Heart left ventricle (tissue), 16 donors: Measurements from ENCODE around the gene INSM2. TPM values are rescaled to one million over a fixed set of nuclear protein-coding genes. Genes with fewer than 3 reads are reported as not detected.

Experiments
- ATAC-seq, 4 donors: fragments of 200-7000 bp; cut with Tn5 transposase; one replicate each; pipeline ENCODE4 v1.9.1; 2020 to 2022; ENCODE audit warnings: moderate library complexity in 4 of 4, mild to moderate bottlenecking in 3 of 4, moderate number of reproducible peaks in 1 of 4
- DNase-seq, 5 donors: peaks; one replicate each; pipeline ENCODE4 v3.0.0-alpha.2; 2020
- H3K27ac ChIP-seq, 12 donors: fragments of 200-600 bp; sonication (generic) in 4 of 12; one replicate each; pipeline versions ENCODE4 v1.5.0 to v1.8.0; 2016 to 2022; ENCODE audit warnings: mild to moderate bottlenecking in 2 of 12
- H3K27me3 ChIP-seq, 9 donors: fragments of 200-600 bp; sonication (generic) in 2 of 9; one replicate each; pipeline versions ENCODE4 v1.5.1 to v1.8.0; 2016 to 2022; ENCODE audit warnings: mild to moderate bottlenecking in 3 of 9
- H3K36me3 ChIP-seq, 9 donors: fragments of 200-600 bp; sonication (generic) in 2 of 9; one replicate each; pipeline versions ENCODE4 v1.5.0 to v1.8.0; 2018 to 2022; ENCODE audit warnings: mild to moderate bottlenecking in 2 of 9
- H3K4me1 ChIP-seq, 12 donors: fragments of 200-600 bp; sonication (generic) in 4 of 12; one replicate each; pipeline versions ENCODE4 v1.5.0 to v1.8.0; 2016 to 2022; ENCODE audit warnings: mild to moderate bottlenecking in 3 of 12
- H3K4me3 ChIP-seq, 12 donors: fragments of 200-600 bp; sonication (generic) in 4 of 12; one replicate each; pipeline versions ENCODE4 v1.5.0 to v1.8.0; 2017 to 2022; ENCODE audit warnings: mild to moderate bottlenecking in 9 of 12, moderate library complexity in 4 of 12
- H3K9me3 ChIP-seq, 12 donors: fragments of 200-600 bp; sonication (generic) in 4 of 12; one replicate each; pipeline versions ENCODE4 v1.5.0 to v1.8.0; 2016 to 2022; ENCODE audit warnings: mild to moderate bottlenecking in 1 of 12
- CTCF ChIP-seq, 12 donors: fragments of 200-600 bp; sonication (generic) in 4 of 12; IDR thresholded peaks; one replicate each; pipeline versions ENCODE4 v1.5.0 to v1.8.0; 2018 to 2022; ENCODE audit warnings: antibody characterized with exemption in 12 of 12, mild to moderate bottlenecking in 5 of 12
- POLR2A ChIP-seq, 2 donors: fragments of 450-650 bp; IDR thresholded peaks; one replicate each; pipeline ENCODE4 v1.6.1; 2017; ENCODE audit warnings: antibody characterized with exemption in 2 of 2, mild to moderate bottlenecking in 2 of 2, moderate library complexity in 2 of 2
- intact Hi-C, 10 donors: fragments of 100-400 bp; cut with DNase I; formaldehyde crosslinking; loops; one replicate each; pipeline versions ENCODE4 v1.11.1 to v1.14.2; 2022
- polyA plus RNA-seq, 2 donors: library from polyadenylated mRNA; stranded (reverse); fragments of 200-250 nt; gene quantifications; one replicate each; pipeline ENCODE4 v1.2.3, GENCODE V29; 2013
- total RNA-seq, 9 donors: library from RNA; depleted of rRNA in 2 of 9; stranded (reverse); fragments of >200 nt in 2 of 9; fragmentation: NEBNext Ultra II Directional in 3 of 9; extraction: Animal tissue kit (Norgen Biotek cat#: 25700) in 3 of 9; gene quantifications; one replicate each; pipeline versions ENCODE4 v1.1.0 to v1.2.4, GENCODE V29; 2016 to 2023
- donor health status: ischemic (EF 13 %, LVEDD 7.1; RV severe dilation, severe dysfunction).
- donor health status: healthy with polysubstance abuse.
- donor health status: DM: no; HTN: yes; CAD: no.
- donor health status: DM: no; HTN: no; CAD: no.
- donor health status: ischemic (EF 25% LVEDD 6.9; RV normal size, moderate dysfunction).
- donor health status: ischemic (EF 25% LVEDD 5.7; RV mildly dilated, moderate dysfunction).
- donor health status: healthy.
- donor health status: DM: yes; HTN: yes; CAD: no.
- donor health status: ischemic (EF 35%, LVEDD 5.7; RV mildly dilated, moderate dysfunction).
- donor health status: nonischemic (EF 11% LVEDD 7.7; RV severe dilation, severe dysfunction).
- donor health status: DM: yes; HTN: yes; CAD: no.
- donor health status: PGD.
- donor health status: ischemic (EF 29% LVEDD 5.4; RV normal size, mild dysfunction).
- donor health status: nonischemic (EF 23%, LVEDD 6.1; RV moderate dilation, normal function).

INSM2 gene
- total and polyA plus RNA-seq, 11 donors: not detected

- ATAC-seq: peak in 1 of 4 donors; percentile 69
- Histone ChIP-seq H3K27me3 (no peaks in the 10 kb centered on the region), H3K27ac (no peak overlapping the region), H3K36me3 (peaks cover 0 to 15% (median 0%) of the 10 kb centered on the region in 9 donors), H3K9me3 (no peaks in the 10 kb centered on the region), H3K4me1 (peaks cover 0 to 5% (median 0%) of the 10 kb centered on the region in 12 donors), H3K4me3 (no peak overlapping the region)
- TF ChIP-seq POLR2A (IDR thresholded peaks at IDR 0.05) (no peak), CTCF (IDR thresholded peaks at IDR 0.05) (no peak)
- intact Hi-C loops: no loop called here
- no peak for DNase-seq
These were observed 44.7 kb downstream of the INSM2 start for GRCh38 chr14:35578639-35579038.

Other genes with a start within 250 kb of the INSM2 start
- 100 to 1,000 TPM; 146 to 230 (median 176) TPM for gene PSMA6, start 241.8 kb upstream of the INSM2 start, total RNA-seq
- 100 to 1,000 TPM; 123 to 293 TPM for gene PSMA6, start 241.8 kb upstream of the INSM2 start, polyA plus RNA-seq
- gene NFKBIA, start 129.4 kb upstream of the INSM2 start, total RNA-seq: 100 to 1,000 TPM in 3 of 9 donors, 10 to 100 TPM in 6; 42.7 to 193 (median 68.5) TPM
- gene NFKBIA, start 129.4 kb upstream of the INSM2 start, polyA plus RNA-seq: 10 to 100 TPM; 53.9 to 64.3 TPM